Stimulated activated CD8-positive, alpha-beta memory T cell treated with anti-CD3 and anti-CD28 coated beads, Interleukin-4, amount 100 ng/mL, for 4 hours (primary cell): ENCODE data around the gene ZNF618.
"Not testable (repeated sequence)": the region's sequence is repeated elsewhere in the genome, so short reads cannot be mapped to it uniquely, and the experiment has no call there.

Source experiments
- DNase-seq, 2 donors: peaks; one replicate each; pipeline ENCODE4 v3.0.0-alpha.2; 2020; ENCODE audit warnings: low read depth in 2 of 2, low spot score in 1 of 2

ZNF618 gene

DNA sequence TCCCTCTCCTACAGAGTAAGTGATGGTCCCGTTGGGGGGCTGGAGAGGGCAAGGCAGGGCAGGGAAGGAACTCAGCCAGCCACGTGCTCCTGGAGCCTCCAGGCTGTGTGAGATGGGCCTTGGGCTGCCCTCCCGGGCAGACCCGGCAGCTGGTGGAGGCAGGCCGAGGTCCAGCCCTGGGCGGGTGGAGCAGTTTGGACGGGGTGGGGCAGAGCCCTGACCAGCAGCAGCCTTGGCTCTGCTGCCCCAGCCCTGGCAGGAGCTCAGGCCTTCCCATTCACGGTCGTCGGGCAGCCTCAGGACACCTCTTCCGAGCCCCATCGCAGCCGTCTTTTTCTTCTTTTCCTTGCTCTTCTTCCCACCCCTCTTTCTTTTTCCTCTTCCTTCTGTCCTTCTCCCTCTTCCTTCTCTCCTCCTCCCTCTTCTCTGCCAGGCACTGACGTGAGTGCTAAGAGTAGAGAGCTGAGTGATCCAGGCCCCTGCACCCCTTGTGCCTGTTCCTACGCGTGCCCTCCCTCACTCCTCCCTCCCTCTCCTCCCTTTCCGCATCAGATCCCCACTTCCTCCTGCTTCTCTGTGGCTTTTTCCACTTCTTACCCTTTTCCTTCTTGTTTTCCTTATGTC is 159.2 kb downstream of the ZNF618 start:
- no peak for DNase-seq

DNA sequence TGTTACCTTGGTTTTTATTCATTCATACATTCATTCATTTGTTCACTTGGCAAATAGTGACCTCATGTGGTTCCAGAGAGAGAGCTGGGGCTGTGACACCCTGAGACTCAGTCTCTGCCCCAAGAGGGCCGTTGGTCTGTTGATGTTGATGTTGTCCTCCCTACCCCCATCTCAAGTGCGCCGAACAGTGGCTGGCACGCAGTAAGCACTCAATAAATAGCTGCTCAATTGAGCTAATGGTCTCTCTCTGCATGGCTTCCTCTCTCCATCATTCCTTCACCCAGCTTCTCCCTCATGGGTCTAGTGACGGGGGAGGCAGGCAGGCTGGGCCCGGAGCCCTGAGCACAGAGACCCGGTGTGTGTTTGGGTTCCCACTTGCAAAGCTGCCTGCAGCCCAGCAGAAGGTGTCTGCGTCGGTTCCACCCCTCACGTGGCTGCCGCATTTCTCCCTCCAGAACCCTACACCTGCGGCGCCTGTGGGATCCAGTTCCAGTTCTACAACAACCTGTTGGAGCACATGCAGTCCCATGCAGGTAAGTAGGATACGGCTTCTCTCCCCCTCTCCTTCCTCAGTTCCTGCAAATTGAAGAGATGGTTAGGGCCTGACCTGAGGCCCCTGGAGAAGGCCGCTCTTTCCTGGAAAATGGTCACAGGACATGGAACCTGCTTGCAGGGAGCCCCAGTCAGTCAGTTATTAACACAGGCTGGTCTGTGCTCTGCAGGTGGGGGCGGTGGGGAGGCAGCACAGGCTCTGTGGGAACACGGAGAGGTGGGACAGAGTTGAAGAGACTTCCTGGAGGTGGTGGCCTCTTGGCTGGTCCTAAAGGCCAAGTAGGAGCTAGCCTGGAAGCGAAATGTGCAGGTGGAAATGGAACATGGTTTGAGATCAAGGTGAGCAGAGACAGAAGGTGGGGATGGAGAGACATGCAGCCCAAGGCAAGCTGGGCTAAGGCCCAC is 160.0 kb downstream of the ZNF618 start:
- no peak for DNase-seq

DNA sequence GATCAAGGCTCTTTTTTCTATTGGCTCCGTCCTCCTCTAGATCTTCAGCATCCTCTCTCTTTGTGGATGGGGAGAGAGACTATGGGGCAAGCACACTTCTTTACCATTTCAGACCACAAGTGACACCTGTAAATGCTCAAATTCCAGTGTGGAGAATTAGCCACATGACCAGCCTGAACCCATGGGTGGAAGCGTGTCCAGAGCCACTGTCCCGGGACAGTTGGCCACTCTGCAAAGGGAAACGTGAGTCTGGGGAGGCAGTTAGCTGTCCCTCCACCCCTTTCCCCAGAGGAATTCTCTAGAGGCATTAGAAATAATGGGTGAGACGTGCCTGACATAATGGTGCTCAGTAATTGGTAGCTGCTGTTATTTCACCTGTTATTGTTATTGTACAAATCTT is 161.1 kb downstream of the ZNF618 start:
- DNase-seq = no peak

DNA sequence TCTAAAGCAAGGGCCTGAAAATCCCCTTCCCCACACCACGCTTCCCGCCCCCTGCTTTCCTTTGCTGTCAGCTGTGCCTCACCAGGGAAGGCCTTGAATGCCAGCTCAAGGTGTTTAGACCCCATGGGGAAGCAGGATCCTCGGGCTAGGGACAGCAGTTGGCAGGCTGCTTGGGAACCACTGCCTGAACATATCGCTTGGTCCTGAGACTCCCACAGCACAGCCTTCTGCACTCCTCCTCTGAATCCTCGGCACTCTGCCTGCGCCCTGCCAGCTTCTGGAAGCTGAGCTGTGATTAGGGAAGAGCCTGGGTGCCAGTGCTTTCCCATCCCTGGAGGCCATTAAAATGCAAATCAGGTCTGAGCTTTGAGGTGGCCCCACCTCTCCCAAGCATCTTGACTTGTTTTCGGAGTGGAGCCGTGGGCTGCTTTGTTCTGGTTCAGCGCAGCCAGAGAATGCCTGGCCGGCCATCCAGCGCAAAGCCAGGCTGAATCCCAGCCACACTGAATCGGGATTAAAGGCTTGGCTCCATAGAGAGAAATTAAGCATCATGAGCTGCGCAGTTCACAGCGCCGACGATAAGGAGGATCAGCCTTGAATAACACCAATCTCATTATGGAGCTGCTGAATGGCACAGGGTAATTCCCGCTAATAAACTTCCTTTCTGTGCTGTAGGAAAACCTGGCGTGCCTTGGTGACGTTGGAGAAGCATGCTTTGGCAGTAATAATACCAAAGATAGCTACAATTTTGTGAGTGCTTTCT is 162.0 kb downstream of the ZNF618 start:
- DNase-seq = no peak

DNA sequence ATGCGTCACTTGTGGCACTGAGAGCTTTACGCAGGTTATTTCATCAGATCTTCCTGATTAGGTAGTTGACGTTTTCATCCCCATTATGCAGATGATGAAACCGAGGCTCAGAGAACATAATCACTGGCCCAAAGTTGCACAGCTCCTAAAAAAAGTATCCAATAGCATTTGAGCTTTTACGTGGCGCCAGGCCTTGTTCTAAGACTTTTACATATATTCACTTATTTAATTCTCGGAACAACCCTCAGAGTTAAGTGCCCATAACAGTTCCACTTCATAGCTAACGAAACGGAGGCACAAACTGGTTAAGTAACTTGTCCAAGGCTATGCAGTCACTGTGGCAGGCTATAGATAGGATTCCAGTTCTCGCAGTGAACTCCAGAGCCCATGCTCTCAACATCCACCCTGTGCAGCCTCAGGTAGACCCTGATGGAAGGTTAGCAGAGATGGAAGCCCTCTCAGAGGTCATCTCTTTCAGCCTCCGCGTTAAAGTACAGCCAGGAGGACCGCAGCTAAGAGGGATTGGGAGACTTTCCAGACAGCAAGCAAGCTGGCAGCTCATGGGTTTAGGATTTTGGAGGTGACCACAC is 162.7 kb downstream of the ZNF618 start:
- DNase-seq = no peak

DNA sequence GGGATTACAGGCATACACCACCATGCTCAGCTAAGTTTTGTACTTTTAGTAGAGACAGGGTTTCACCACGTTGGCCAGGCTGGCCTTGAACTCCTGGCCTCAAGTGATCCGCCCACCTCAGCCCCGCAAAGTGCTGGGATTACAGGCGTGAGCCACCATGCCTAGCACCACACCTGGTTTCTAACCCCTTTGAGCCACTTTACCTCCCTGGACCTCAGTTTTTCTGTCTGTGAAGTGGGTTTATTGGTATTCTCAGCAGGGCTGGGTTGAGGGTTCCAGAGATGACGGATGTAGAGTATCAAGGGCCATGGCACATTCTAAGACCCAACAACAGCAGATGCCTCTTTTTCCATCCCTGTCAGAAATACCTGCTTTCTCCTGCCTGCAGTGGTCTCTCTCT is 163.4 kb downstream of the ZNF618 start:
- no peak for DNase-seq

DNA sequence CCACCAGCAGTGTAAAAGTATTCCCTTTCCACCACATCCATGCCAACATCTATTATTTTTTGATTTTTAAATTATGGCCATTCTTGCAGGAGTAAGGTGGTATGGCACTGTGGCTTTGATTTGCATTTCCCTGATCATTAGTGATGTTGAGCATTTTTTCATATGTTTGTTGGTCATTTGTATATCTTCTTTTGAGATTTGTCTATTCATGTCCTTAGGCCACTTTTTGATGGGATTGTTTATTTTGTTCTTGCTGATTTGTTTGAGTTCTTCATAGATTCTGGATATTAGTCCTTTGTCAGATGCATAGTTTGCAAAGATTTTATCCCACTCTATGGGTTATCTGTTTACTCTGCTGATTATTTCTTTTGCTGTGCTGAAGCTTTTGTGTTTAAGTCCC is 167.6 kb downstream of the ZNF618 start:
- not testable (repeated sequence) for DNase-seq

DNA sequence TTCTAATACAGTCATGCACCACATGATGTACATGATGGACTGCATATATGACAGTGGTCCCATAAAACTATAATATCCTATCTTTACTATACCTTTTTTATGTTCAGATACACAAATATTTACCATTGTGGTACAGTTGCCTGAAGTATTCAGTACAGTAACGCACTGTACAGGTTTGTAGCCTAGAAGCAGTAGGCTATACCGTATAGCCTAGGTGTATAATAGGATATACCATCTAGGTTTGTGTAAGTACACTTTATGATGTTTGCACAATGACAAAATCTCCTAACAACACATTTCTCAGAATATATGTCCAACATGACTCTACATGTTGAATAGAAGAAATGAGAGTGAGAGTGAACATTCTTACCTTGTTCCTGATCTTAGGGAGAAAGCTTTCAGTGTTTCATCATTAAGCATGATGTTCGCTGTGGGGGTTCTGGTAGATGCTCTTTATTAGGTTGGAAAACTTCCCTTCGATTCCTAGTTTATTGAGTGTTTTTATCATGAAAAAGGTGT is 170.2 kb downstream of the ZNF618 start:
- DNase-seq = no peak

DNA sequence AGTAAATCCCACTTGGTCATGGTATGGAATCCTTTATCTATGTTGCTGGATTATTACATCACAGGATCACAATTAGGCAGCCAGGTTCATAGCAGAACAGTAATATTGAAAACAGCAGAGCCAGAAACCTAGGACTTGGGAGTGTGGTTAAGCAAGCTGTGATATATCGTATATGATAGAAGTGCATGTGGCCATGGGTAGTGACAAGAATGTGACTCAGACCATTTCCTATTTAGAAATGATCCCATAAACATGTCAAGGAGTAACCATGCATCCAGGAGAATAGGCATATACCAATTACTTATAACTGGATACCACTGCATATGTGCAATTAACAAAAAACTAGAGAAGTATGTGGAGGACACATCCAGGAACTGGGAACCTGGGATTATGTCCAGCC is 170.8 kb downstream of the ZNF618 start:
- DNase-seq = no peak

DNA sequence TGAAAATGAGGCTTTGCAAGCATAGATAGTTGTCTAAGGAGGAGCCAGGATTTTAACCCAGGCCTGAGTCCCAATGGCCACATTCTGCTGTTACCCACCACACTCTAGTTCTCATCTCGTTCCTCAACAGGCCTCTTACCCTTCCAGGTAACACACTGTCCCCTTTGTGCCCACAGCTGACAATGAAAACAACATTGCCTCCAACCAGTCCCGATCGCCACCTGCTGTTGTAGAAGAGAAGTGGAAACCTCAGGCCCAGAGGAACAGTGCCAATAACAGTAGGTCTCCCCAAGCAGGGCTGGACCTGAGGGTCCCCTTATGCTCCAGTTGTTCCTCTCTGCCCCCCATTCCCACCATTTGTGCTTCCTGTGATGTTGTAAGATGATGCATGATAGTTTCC is 171.6 kb downstream of the ZNF618 start:
- no peak for DNase-seq

DNA sequence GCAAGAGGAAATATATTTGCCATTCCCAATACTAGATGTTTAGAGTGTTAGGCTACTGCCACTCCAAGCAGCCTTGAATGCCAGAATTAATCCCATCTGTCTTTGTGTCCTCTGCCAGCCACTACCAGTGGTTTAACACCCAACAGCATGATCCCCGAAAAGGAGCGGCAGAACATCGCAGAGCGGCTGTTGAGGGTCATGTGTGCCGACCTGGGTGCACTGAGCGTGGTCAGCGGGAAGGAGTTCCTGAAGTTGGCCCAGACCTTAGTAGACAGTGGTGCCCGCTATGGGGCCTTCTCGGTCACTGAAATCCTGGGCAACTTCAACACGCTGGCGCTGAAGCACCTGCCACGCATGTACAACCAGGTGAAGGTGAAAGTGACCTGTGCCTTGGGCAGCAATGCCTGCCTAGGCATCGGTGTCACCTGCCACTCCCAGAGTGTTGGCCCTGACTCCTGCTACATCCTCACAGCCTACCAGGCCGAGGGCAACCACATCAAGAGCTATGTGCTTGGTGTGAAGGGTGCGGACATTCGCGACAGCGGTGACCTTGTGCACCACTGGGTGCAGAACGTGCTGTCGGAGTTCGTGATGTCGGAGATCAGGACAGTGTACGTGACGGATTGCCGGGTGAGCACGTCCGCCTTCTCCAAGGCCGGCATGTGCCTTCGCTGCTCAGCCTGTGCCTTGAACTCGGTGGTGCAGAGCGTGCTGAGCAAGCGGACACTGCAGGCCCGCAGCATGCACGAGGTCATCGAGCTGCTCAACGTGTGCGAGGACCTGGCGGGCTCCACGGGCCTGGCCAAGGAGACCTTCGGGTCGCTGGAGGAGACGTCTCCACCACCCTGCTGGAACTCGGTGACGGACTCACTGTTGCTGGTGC is 172.7 kb downstream of the ZNF618 start:
- DNase-seq = no peak

DNA sequence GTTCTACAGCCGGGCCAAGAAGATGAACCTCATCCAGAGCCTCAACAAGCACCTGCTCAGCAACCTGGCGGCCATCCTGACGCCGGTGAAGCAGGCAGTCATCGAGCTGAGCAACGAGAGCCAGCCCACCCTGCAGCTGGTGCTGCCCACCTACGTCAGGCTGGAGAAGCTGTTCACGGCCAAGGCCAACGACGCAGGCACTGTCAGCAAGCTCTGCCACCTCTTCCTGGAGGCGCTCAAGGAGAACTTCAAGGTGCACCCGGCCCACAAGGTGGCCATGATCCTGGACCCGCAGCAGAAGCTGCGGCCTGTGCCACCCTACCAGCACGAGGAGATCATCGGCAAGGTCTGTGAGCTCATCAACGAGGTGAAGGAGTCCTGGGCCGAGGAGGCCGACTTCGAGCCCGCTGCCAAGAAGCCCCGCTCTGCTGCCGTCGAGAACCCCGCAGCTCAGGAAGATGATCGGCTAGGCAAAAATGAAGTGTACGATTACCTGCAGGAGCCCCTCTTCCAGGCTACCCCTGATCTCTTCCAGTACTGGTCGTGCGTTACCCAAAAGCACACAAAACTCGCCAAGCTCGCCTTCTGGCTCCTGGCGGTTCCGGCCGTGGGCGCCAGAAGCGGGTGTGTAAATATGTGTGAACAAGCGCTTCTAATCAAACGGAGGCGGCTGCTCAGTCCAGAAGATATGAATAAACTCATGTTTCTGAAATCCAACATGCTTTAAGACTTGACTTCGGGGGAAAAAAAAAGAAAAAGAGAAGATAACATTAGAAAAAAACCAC is 173.5 kb downstream of the ZNF618 start:
- no peak for DNase-seq

DNA sequence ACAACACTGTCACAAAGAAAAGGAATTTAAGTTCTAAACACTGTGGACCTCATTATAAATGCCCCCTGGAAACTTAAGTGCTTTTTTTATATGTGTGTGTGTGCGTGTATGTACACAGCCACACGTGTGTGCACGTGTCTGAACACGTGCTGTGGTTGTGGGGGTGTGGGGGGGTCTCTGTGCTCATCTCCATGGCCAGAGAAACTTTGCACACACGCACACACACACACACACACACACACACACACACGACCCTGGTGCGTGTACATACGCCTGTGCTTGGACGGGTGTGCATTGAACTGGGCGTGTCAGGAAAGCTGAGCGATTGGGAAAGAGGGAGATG is 174.1 kb downstream of the ZNF618 start:
- no peak for DNase-seq

DNA sequence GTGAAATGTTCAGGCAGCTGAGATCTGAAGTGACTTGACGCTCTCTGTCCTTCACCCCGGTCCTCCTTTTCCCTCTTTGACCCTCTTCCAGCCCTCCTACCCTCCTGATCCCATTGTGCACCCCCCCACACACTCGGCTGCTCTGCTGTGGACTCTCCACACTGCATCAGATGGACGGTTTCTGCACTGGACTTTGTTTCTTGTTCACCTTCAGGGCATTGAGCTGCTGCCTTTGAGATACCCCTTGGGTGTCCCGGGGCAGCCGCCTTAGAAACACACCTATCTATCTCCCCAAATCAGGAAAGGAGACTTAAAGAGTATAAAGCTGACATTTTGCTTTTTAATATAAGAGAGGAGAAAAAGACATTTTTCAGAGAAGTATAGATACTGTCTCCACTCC is 174.5 kb downstream of the ZNF618 start:
- DNase-seq = no peak

DNA sequence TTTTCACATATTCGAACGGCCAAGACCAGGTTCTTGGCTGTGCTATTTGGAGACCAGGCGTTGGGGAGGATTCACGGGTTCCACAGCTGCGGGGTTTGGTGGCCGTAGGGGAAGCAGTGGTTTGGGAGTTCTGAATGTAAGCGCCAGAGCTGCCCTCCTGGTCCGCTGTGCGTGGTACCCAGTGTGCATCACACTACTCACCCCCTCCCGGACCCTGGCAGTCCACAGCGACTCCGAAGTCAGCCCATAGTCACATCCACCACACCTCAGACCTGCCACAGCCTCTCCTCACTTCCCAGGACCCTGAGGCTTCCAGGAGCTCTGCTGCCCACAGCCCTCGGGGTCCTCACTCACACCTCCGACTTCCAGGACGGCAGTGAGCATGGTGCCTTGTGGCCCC is 175.2 kb downstream of the ZNF618 start:
- DNase-seq = no peak

DNA sequence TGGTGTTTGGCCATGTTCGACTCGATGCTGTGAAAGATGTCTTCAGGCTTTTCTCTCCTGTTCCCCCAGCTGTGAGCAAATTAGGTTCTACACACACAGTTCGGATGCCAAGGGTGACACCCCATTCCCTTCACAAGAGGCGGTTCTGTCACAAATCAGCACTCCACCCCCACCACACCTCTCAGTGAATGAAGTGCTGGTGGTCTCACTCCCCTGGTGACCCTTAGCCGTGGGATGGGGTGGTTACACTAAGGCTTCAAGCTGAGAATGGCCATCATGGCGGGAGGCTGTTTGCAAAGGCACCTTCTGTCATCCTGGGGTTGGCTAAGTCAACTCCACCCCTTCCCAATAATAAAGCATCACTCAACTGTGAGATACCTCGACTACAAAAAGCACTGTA is 175.6 kb downstream of the ZNF618 start:
- DNase-seq = no peak

DNA sequence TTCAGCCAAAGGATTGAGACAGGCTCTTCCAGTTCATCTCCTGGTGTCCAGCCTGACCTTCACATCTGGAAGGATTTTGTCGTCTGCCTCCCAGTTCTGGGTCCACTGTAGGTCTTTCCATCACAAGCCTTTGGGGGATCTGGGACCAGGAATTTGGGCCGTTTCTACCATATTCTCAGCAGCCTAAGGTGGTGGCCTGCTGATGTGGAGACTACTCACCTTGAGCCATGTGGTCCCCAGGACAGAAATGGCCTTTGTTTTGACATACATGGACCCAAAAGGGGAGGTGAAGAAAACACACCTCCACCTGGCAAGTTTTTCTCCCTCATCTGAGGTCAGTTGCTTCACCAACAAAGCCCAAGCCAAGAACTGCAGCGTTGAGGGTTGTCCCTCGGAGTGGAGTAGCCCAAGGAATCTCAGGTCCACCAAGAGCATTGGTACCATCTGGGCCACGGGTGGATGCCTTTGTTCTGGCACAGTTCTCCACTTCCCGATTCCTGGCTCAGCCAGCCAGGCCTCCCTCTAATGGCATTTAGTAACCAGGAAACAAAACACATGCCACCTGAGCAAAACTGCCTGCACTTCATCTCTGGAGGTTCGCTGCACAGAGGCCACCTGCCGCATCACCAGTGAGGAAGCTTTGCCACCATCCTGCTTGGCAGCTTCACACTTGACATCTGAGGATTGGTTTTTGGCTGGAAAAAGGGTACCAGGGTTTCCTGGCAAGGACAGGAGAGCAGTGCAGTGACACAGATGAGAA is 177.3 kb downstream of the ZNF618 start:
- no peak for DNase-seq

DNA sequence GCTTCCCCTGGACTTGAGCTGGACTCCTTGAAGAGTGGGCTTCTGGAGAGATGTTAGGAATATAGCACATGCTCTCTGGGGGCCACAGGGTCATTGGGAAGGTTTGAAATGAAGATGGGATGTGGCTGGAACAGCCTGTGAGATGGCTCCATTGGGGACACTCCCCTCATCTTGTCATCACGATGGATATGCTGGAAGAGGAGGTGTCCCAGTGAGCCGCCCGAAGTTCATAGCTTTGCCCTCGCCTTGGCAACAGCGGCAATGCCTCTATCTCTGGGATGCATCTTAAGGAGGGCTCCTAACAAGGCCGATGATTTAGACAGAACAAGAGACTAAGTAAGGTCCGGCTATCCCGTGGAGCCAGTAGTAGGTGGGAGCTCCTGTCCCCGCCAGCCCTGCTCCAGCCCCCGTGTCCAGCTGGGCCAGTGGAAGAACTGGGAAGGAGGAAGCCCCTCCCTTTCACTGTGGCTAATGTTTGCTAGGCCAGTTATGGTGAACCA is 178.1 kb downstream of the ZNF618 start:
- no peak for DNase-seq

DNA sequence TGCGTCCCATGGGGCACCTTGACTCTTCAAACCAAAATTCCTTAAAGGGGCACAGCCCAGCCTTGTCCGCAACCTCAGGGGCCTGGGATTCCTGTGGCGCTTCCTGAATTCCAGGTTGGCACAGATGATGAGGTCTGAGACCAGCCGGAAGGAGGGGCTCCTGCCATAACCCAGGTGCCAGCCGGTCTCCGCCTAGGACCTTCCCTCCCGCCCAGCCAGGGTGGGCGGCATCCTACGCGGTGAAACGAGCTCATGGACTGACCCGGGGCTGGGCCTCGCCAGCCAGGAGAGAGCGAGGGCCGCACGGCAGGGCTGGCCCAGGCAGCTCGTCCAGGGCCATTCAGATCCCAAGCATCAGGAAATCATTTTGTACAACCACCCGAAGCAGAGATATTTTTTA is 179.0 kb downstream of the ZNF618 start:
- DNase-seq = no peak
